T-helper 1 cell (primary cell): ENCODE results near the gene PGGHG.
A peak's percentile ranks its signal among the peaks of the same experiment; 100 is the strongest.
"Not testable (repeated sequence)": the region's sequence is repeated elsewhere in the genome, so short reads cannot be mapped to it uniquely, and the experiment has no call there.

Experiments
- DNase-seq, 5 donors: peaks; one replicate each; pipeline ENCODE4 v3.0.0-alpha.2; 2012 to 2020

The PGGHG gene

GRCh38 chr11:330307-330693 lies 41.4 kb downstream of the PGGHG start:
- DNase-seq = no peak

- DNase-seq = peak in 1 of 5 donors; percentile 49
Observed at GRCh38 chr11:330694-331357, 41.9 kb downstream of the PGGHG start.

- no peak for DNase-seq
Observed at GRCh38 chr11:331358-332060, 42.6 kb downstream of the PGGHG start.

- no peak for DNase-seq
Observed at GRCh38 chr11:332651-333480, 43.9 kb downstream of the PGGHG start.

GRCh38 chr11:333616-334263 lies 44.8 kb downstream of the PGGHG start:
- not testable (repeated sequence) for DNase-seq

GRCh38 chr11:334264-334994 lies 45.5 kb downstream of the PGGHG start:
- no peak for DNase-seq

- no peak for DNase-seq
Observed at GRCh38 chr11:335779-336658, 47.1 kb downstream of the PGGHG start.

GRCh38 chr11:336659-337198 lies 47.8 kb downstream of the PGGHG start:
- no peak for DNase-seq

- DNase-seq = no peak
Observed at GRCh38 chr11:337711-338110, 48.8 kb downstream of the PGGHG start.

GRCh38 chr11:339963-340362 lies 51.0 kb downstream of the PGGHG start:
- DNase-seq = no peak

- DNase-seq = no peak
Observed at GRCh38 chr11:340539-341512, 51.9 kb downstream of the PGGHG start.

GRCh38 chr11:342328-342727 lies 53.4 kb downstream of the PGGHG start:
- DNase-seq = no peak

GRCh38 chr11:344836-345578 lies 56.1 kb downstream of the PGGHG start:
- no peak for DNase-seq
